Duodenal mucosa (tissue), 2 donors: ENCODE data around the gene GLYATL2.

ENCODE experiments used
- H3K27ac ChIP-seq: one replicate; pipeline ENCODE4 v1.7.0; 2013; ENCODE audit warnings: low read depth, low read length
- H3K27me3 ChIP-seq, 2 donors: one replicate each; pipeline ENCODE4 v1.7.0; 2013; ENCODE audit warnings: low read length in 2 of 2, control low read depth in 1 of 2; ENCODE audit not compliant: insufficient read depth in 2 of 2, control insufficient read depth in 1 of 2
- H3K36me3 ChIP-seq, 2 donors: one replicate each; pipeline ENCODE4 v1.7.0; 2013; ENCODE audit warnings: low read length in 2 of 2, control low read depth in 1 of 2; ENCODE audit not compliant: insufficient read depth in 2 of 2, control insufficient read depth in 1 of 2
- H3K4me1 ChIP-seq, 2 donors: one replicate each; pipeline ENCODE4 v1.7.0; 2013; ENCODE audit warnings: low read length in 2 of 2, control low read depth in 1 of 2; ENCODE audit not compliant: insufficient read depth in 2 of 2, control insufficient read depth in 1 of 2
- H3K4me3 ChIP-seq, 2 donors: one replicate each; pipeline ENCODE4 v1.7.0; 2013; ENCODE audit warnings: low read length in 2 of 2, low read depth in 1 of 2
- H3K9ac ChIP-seq, 2 donors: one replicate each; pipeline ENCODE4 v1.7.0; 2013; ENCODE audit warnings: low read length in 2 of 2, low read depth in 1 of 2
- H3K9me3 ChIP-seq, 2 donors: one replicate each; pipeline ENCODE4 v1.7.0; 2013; ENCODE audit warnings: low read length in 2 of 2, control low read depth in 1 of 2; ENCODE audit not compliant: control insufficient read depth in 1 of 2

GLYATL2 gene

GRCh38 chr11:58805065-58805464, 39.4 kb downstream of the GLYATL2 start:
- Histone ChIP-seq H3K27me3 (no peaks in the 10 kb centered on the region), H3K36me3 (no peaks in the 10 kb centered on the region), H3K9me3 (no peaks in the 10 kb centered on the region), H3K4me1 (no peaks in the 10 kb centered on the region), H3K27ac (no peak overlapping the region), H3K9ac (no peak overlapping the region), H3K4me3 (no peak overlapping the region)

- H3K4me1 ChIP-seq: no peaks in the 10 kb centered on the region
- H3K27me3 ChIP-seq: no peaks in the 10 kb centered on the region
- H3K36me3 ChIP-seq: no peaks in the 10 kb centered on the region
- no peak overlapping the region for H3K9ac ChIP-seq
- H3K27ac ChIP-seq: no peak overlapping the region
- no peak overlapping the region for H3K4me3 ChIP-seq
- no peaks in the 10 kb centered on the region for H3K9me3 ChIP-seq
These were observed 42.4 kb downstream of the GLYATL2 start for GRCh38 chr11:58801974-58802545.

GRCh38 chr11:58801302-58801701, 43.2 kb downstream of the GLYATL2 start:
- Histone ChIP-seq H3K9ac (no peak overlapping the region), H3K4me1 (no peaks in the 10 kb centered on the region), H3K36me3 (no peaks in the 10 kb centered on the region), H3K27me3 (no peaks in the 10 kb centered on the region), H3K27ac (no peak overlapping the region), H3K4me3 (no peak overlapping the region), H3K9me3 (no peaks in the 10 kb centered on the region)

GRCh38 chr11:58796333-58796732, 48.2 kb downstream of the GLYATL2 start:
- Histone ChIP-seq H3K36me3 (no peaks in the 10 kb centered on the region), H3K4me3 (no peak overlapping the region), H3K9me3 (no peaks in the 10 kb centered on the region), H3K27me3 (no peaks in the 10 kb centered on the region), H3K4me1 (no peaks in the 10 kb centered on the region), H3K27ac (no peak overlapping the region), H3K9ac (no peak overlapping the region)

GRCh38 chr11:58788355-58789023, 56.0 kb downstream of the GLYATL2 start:
- no peak overlapping the region for H3K27ac ChIP-seq
- H3K36me3 ChIP-seq: no peaks in the 10 kb centered on the region
- no peak overlapping the region for H3K4me3 ChIP-seq
- H3K4me1 ChIP-seq: no peaks in the 10 kb centered on the region
- no peaks in the 10 kb centered on the region for H3K27me3 ChIP-seq
- no peak overlapping the region for H3K9ac ChIP-seq
- no peaks in the 10 kb centered on the region for H3K9me3 ChIP-seq

- Histone ChIP-seq H3K9me3 (no peaks in the 10 kb centered on the region), H3K4me1 (no peaks in the 10 kb centered on the region), H3K4me3 (no peak overlapping the region), H3K27ac (no peak overlapping the region), H3K9ac (no peak overlapping the region), H3K27me3 (no peaks in the 10 kb centered on the region), H3K36me3 (no peaks in the 10 kb centered on the region)
These were observed 56.6 kb downstream of the GLYATL2 start for GRCh38 chr11:58787903-58788302.

GRCh38 chr11:58786693-58787092, 57.8 kb downstream of the GLYATL2 start:
- H3K9ac ChIP-seq: no peak overlapping the region
- H3K36me3 ChIP-seq: no peaks in the 10 kb centered on the region
- no peaks in the 10 kb centered on the region for H3K9me3 ChIP-seq
- H3K4me3 ChIP-seq: no peak overlapping the region
- no peak overlapping the region for H3K27ac ChIP-seq
- no peaks in the 10 kb centered on the region for H3K27me3 ChIP-seq
- no peaks in the 10 kb centered on the region for H3K4me1 ChIP-seq

- Histone ChIP-seq H3K4me1 (no peaks in the 10 kb centered on the region), H3K9ac (no peak overlapping the region), H3K9me3 (no peaks in the 10 kb centered on the region), H3K27me3 (no peaks in the 10 kb centered on the region), H3K36me3 (no peaks in the 10 kb centered on the region), H3K27ac (no peak overlapping the region), H3K4me3 (no peak overlapping the region)
These were observed 59.5 kb downstream of the GLYATL2 start for GRCh38 chr11:58784995-58785394.
